ENCODE measurements around the gene GREM1. TPM values are rescaled to one million over a fixed set of nuclear protein-coding genes. Genes with fewer than 3 reads are reported as not detected.

Gene GREM1
- total and polyA plus RNA-seq, 10 donors = 0.06 to 3.3 (median 0.94) TPM; not detected in 1

GRCh38 chr15:32690941-32691688 lies 26.7 kb upstream of the GREM1 start:
- Histone ChIP-seq H3K27ac (no peak overlapping the region), H3K4me1 (no peaks in the 10 kb centered on the region), H3K4me3 (no peak overlapping the region), H3K9me3 (no peaks in the 10 kb centered on the region), H3K36me3 (no peaks in the 10 kb centered on the region), H3K27me3 (replicated peaks in 1 of 7) (no peaks in the 10 kb centered on the region)
- 66 to 79% (median 70%) methylated on average over 8 of the region's 8 CpGs for WGBS, 5 donors
- intact Hi-C loops (cut with DNase I; ENCODE audit: low total_unique reads) = no loop called here
- DNase-seq = no peak
- TF ChIP-seq POLR2AphosphoS5 (IDR thresholded peaks at IDR 0.05) (no peak), CTCF (IDR thresholded peaks at IDR 0.05 in 8 of 11, conservative IDR thresholded peaks at IDR 0.05 in 3 of 11) (no peak), POLR2A (IDR thresholded peaks at IDR 0.05) (no peak)

- intact Hi-C loops (cut with DNase I; ENCODE audit: low total_unique reads) = no loop called here
- no peak for DNase-seq
- H3K4me1 ChIP-seq = no peaks in the 10 kb centered on the region
- no peak overlapping the region for H3K4me3 ChIP-seq
- no peaks in the 10 kb centered on the region for H3K36me3 ChIP-seq
- no peaks in the 10 kb centered on the region for H3K9me3 ChIP-seq
- TF ChIP-seq POLR2A (IDR thresholded peaks at IDR 0.05) (no peak), POLR2AphosphoS5 (IDR thresholded peaks at IDR 0.05) (no peak), CTCF (IDR thresholded peaks at IDR 0.05 in 8 of 11, conservative IDR thresholded peaks at IDR 0.05 in 3 of 11) (no peak)
- WGBS, 5 donors = 82 to 89% (median 88%) methylated on average over 10 of the region's 10 CpGs
- no peak overlapping the region for H3K27ac ChIP-seq
- H3K27me3 ChIP-seq (replicated peaks in 1 of 7) = no peaks in the 10 kb centered on the region
Observed at GRCh38 chr15:32691689-32692038, 26.1 kb upstream of the GREM1 start.

- Histone ChIP-seq H3K27me3 (replicated peaks in 1 of 7) (no peaks in the 10 kb centered on the region), H3K27ac (no peak overlapping the region), H3K4me1 (no peaks in the 10 kb centered on the region), H3K36me3 (no peaks in the 10 kb centered on the region), H3K4me3 (no peak overlapping the region), H3K9me3 (no peaks in the 10 kb centered on the region)
- TF ChIP-seq POLR2A (IDR thresholded peaks at IDR 0.05) (no peak), POLR2AphosphoS5 (IDR thresholded peaks at IDR 0.05) (no peak), CTCF (IDR thresholded peaks at IDR 0.05 in 8 of 11, conservative IDR thresholded peaks at IDR 0.05 in 3 of 11) (no peak)
- intact Hi-C loops (cut with DNase I; ENCODE audit: low total_unique reads) = no loop called here
- WGBS, 5 donors = 82 to 98% (median 90%) methylated on average over 2 of the region's 2 CpGs
- no peak for DNase-seq
Observed at GRCh38 chr15:32692286-32692685, 25.5 kb upstream of the GREM1 start.

- no peaks in the 10 kb centered on the region for H3K36me3 ChIP-seq
- H3K4me1 ChIP-seq = no peaks in the 10 kb centered on the region
- no peak overlapping the region for H3K4me3 ChIP-seq
- WGBS, 5 donors = 91 to 97% (median 94%) methylated on average over 3 of the region's 3 CpGs
- intact Hi-C loops (cut with DNase I; ENCODE audit: low total_unique reads) = no loop called here
- H3K27me3 ChIP-seq (replicated peaks in 1 of 7) = no peaks in the 10 kb centered on the region
- no peak for DNase-seq
- no peak overlapping the region for H3K27ac ChIP-seq
- no peaks in the 10 kb centered on the region for H3K9me3 ChIP-seq
- TF ChIP-seq CTCF (IDR thresholded peaks at IDR 0.05 in 8 of 11, conservative IDR thresholded peaks at IDR 0.05 in 3 of 11) = no peak
- no peak for TF ChIP-seq POLR2AphosphoS5 (IDR thresholded peaks at IDR 0.05)
- no peak for TF ChIP-seq POLR2A (IDR thresholded peaks at IDR 0.05)
Observed at GRCh38 chr15:32694222-32694983, 23.4 kb upstream of the GREM1 start.
